A673 (cell line): ENCODE measurements around the gene SEC14L5. TPM values are rescaled to one million over a fixed set of nuclear protein-coding genes. Genes with fewer than 3 reads are reported as not detected.
"Not testable (repeated sequence)": the region's sequence is repeated elsewhere in the genome, so short reads cannot be mapped to it uniquely, and the experiment has no call there.

ENCODE experiments used
- BruUV-seq: library from RNA; stranded (reverse); fragments of 400-500 nt; replicated peaks from 2 replicates; lab custom pipeline; 2021; lab: Mats Ljungman, UMichigan
- CTCF ChIA-PET: fragments of 300-600 bp; sonication (Branson Sonifier 250); formaldehyde crosslinking; loops from one replicate; lab custom pipeline; 2022; ENCODE audit warnings: antibody characterized with exemption; lab: Charles Lee
- POLR2A ChIA-PET: fragments of 300-600 bp; sonication (Branson Sonifier 250); formaldehyde crosslinking; loops from one replicate; lab custom pipeline; 2022; ENCODE audit warnings: antibody characterized with exemption; ENCODE audit not compliant: low non-redundant PET; lab: Charles Lee
- DNase-seq: peaks from one replicate; pipeline ENCODE4 v3.0.0-alpha.2; 2015; ENCODE audit warnings: low spot score
- H3K27ac ChIP-seq: fragments of 200-600 bp; sonication (generic); 2 replicates; pipeline ENCODE4 v1.5.1; 2016; ENCODE audit warnings: mixed run types, low read depth, mild to moderate bottlenecking, mixed read lengths, antibody characterized with exemption, low read length; ENCODE audit not compliant: poor library complexity, severe bottlenecking
- H3K27me3 ChIP-seq: fragments of 200-600 bp; sonication (generic); replicated peaks from 2 replicates; pipeline ENCODE4 v1.6.1; 2017; ENCODE audit warnings: mixed run types, low read depth, mild to moderate bottlenecking, mixed read lengths, antibody characterized with exemption, low read length; ENCODE audit not compliant: insufficient read depth, poor library complexity
- H3K36me3 ChIP-seq: fragments of 200-600 bp; sonication (generic); 2 replicates; pipeline ENCODE4 v1.6.1; 2016; ENCODE audit warnings: mixed run types, mild to moderate bottlenecking, mixed read lengths, antibody characterized with exemption, low read length; ENCODE audit not compliant: insufficient read depth, poor library complexity, severe bottlenecking
- H3K4me1 ChIP-seq: fragments of 200-600 bp; sonication (generic); 2 replicates; pipeline ENCODE4 v1.6.1; 2017; ENCODE audit warnings: mixed run types, mild to moderate bottlenecking, mixed read lengths, antibody characterized with exemption, low read length; ENCODE audit not compliant: insufficient read depth, poor library complexity, severe bottlenecking
- H3K4me3 ChIP-seq: fragments of 200-600 bp; sonication (generic); 2 replicates; pipeline ENCODE4 v1.5.1; 2016; ENCODE audit warnings: low read depth, mixed run types, mild to moderate bottlenecking, mixed read lengths, low read length; ENCODE audit not compliant: poor library complexity, severe bottlenecking
- H3K9me3 ChIP-seq: fragments of 200-600 bp; sonication (generic); 2 replicates; pipeline ENCODE4 v1.6.1; 2016; ENCODE audit warnings: mixed run types, low read depth, mild to moderate bottlenecking, mixed read lengths, antibody characterized with exemption, low read length; ENCODE audit not compliant: poor library complexity, severe bottlenecking
- EZH2 ChIP-seq: fragments of 200-600 bp; sonication (generic); IDR thresholded peaks from 2 replicates; pipeline ENCODE4 v1.6.1; 2017; ENCODE audit warnings: borderline replicate concordance, low read depth, mild to moderate bottlenecking, mixed read lengths, antibody characterized with exemption, low read length; ENCODE audit not compliant: poor library complexity, severe bottlenecking
- intact Hi-C: fragments of 100-400 bp; cut with micrococcal nuclease; formaldehyde crosslinking; loops from one replicate; pipeline ENCODE4 v1.10.0; 2022; ENCODE audit not compliant: unreplicated experiment
- total RNA-seq: library from RNA; stranded (reverse); gene quantifications from 2 replicates; pipeline ENCODE4 v1.2.3, GENCODE V29; 2021
- TF ChIP-seq, protein P1 (sequence below): fragments of 300-800, 200-600 bp; sonication (generic); conservative IDR thresholded peaks from 2 replicates; pipeline ENCODE4 v1.5.1; 2017; ENCODE audit warnings: low read depth, mild to moderate bottlenecking, antibody characterized with exemption, low read length, moderate library complexity, mixed read lengths

Gene SEC14L5
- total RNA-seq, 1 experiment from 2014 or later = 0.04 TPM

DNA sequence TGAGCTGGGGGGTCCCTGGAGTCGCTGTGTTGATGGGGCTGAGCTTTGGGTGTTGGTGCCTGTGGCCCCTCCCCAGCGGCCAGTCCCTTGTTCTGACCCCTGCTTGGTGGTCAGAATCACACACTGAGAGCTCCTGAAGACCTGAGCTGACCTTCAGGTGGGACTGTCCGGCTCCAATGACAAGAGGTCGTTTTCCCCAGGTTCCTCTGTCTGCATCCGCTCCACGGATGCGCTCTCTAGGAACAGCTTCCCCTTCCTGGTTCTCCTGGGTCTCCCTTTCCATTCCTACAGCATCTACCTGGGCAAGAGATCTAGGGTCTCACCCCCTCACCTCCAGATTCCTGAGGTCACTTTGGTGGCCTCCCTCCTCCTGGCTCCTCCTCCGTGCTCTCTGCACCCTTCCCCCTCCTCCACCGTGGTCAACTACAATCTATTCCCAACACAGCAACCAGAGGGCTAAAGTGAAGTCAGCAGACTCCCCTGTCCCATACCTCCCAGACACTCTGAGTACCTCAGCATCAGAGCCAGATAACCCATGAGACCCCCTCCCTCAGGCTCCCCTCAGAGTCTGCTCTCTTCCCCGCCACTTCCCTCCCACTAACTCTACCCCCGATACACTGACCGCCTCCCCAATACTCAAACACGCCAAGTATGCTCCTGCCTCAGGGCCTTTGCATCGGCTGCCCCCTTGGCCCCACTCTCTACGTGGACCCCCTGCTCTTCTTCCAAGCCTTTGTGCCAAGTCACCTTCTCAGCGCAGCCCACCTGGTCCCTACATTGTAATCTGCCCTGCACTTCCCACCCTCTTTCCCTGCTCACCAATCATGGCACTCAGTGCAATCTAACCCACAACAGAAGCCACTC, 9.0 kb upstream of the SEC14L5 start:
- ChIA-PET CTCF (no interaction called here), POLR2A (no interaction called here)
- H3K4me3 ChIP-seq = no peak overlapping the region
- DNase-seq = no peak
- H3K9me3 ChIP-seq = no peaks in the 10 kb centered on the region
- intact Hi-C loops = no loop called here
- H3K36me3 ChIP-seq = no peaks in the 10 kb centered on the region
- H3K27ac ChIP-seq = no peak overlapping the region
- no TSS peak for BruUV-seq
- TF ChIP-seq EZH2 = no peak
- TF ChIP-seq, protein P1, sequence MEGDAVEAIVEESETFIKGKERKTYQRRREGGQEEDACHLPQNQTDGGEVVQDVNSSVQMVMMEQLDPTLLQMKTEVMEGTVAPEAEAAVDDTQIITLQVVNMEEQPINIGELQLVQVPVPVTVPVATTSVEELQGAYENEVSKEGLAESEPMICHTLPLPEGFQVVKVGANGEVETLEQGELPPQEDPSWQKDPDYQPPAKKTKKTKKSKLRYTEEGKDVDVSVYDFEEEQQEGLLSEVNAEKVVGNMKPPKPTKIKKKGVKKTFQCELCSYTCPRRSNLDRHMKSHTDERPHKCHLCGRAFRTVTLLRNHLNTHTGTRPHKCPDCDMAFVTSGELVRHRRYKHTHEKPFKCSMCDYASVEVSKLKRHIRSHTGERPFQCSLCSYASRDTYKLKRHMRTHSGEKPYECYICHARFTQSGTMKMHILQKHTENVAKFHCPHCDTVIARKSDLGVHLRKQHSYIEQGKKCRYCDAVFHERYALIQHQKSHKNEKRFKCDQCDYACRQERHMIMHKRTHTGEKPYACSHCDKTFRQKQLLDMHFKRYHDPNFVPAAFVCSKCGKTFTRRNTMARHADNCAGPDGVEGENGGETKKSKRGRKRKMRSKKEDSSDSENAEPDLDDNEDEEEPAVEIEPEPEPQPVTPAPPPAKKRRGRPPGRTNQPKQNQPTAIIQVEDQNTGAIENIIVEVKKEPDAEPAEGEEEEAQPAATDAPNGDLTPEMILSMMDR = no peak
- no peaks in the 10 kb centered on the region for H3K27me3 ChIP-seq
- H3K4me1 ChIP-seq = peaks cover 4% of the 10 kb centered on the region

DNA sequence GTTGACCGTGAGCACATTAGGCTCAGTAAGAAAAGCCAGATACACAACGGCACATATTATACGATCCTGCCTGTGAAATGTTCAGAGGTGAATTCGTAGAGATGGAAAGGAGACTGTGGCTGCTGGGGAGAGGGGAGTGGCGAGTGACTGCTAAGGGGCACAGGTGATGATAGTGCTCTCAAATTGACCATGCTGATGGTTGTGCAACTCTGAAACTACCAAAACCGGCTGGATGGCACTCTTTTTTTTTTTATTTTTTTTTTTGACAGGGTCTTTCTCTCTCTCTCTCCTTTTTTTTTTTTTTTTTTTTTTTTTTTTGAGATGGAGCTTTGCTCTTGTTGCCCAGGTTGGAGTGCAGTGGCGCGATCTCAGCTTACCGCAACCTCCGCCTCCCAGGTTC, 8.1 kb upstream of the SEC14L5 start:
- CTCF ChIA-PET = no interaction called here
- Histone ChIP-seq H3K4me1 (no peaks in the 10 kb centered on the region), H3K27me3 (no peaks in the 10 kb centered on the region), H3K4me3 (no peak overlapping the region), H3K27ac (no peak overlapping the region), H3K36me3 (no peaks in the 10 kb centered on the region), H3K9me3 (no peaks in the 10 kb centered on the region)
- BruUV-seq = no TSS peak
- POLR2A ChIA-PET = no interaction called here
- TF ChIP-seq, protein P1 = no peak
- no peak for TF ChIP-seq EZH2
- intact Hi-C loops = loop anchor here (10.0 kb wide), 2 partner anchors 255 to 545 kb away; partner anchors contain the start of gene NUDT16L1
- DNase-seq = no peak

DNA sequence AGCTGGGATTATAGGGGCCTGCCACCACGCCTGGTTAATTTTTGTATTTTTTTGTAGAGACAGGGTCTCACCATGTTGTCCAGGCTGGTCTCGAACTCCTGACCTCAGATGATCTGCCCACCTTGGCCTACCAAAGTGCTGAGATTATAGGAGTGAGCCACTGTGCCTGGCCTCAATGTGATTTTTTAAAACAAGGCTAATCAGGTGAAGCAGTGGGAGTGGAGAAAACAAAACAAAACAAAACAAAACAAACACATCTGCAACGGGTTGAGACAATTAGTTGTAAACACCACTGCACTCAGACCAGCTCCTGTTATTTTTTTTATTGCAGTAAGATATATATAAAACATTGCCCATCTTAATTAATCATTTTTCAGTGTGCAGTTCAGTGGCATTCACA, 6.5 kb upstream of the SEC14L5 start:
- DNase-seq, POLR2A ChIA-PET, H3K27me3 ChIP-seq, H3K9me3 ChIP-seq, BruUV-seq, H3K27ac ChIP-seq, H3K4me1 ChIP-seq, H3K4me3 ChIP-seq, H3K36me3 ChIP-seq: not testable (repeated sequence)
- CTCF ChIA-PET = interaction anchor here (0.7 kb wide), 1 partner anchor 16 kb away, joined by 5 read pairs; no protein-coding TSS in a partner anchor
- intact Hi-C loops = loop anchor here (10.0 kb wide), 2 partner anchors 257 to 547 kb away; partner anchors contain the start of gene NUDT16L1
